Stimulated activated CD4-positive, alpha-beta T cell treated with anti-CD3 and anti-CD28 coated beads, Interleukin-2, amount 100 ng/mL, for 48 hours (primary cell): ENCODE measurements around the gene TMBIM1.
"Not testable (repeated sequence)": the region's sequence is repeated elsewhere in the genome, so short reads cannot be mapped to it uniquely, and the experiment has no call there.

Experiments
- DNase-seq, 2 donors: peaks; one replicate each; pipeline ENCODE4 v3.0.0-alpha.2; 2020

The TMBIM1 gene

DNA sequence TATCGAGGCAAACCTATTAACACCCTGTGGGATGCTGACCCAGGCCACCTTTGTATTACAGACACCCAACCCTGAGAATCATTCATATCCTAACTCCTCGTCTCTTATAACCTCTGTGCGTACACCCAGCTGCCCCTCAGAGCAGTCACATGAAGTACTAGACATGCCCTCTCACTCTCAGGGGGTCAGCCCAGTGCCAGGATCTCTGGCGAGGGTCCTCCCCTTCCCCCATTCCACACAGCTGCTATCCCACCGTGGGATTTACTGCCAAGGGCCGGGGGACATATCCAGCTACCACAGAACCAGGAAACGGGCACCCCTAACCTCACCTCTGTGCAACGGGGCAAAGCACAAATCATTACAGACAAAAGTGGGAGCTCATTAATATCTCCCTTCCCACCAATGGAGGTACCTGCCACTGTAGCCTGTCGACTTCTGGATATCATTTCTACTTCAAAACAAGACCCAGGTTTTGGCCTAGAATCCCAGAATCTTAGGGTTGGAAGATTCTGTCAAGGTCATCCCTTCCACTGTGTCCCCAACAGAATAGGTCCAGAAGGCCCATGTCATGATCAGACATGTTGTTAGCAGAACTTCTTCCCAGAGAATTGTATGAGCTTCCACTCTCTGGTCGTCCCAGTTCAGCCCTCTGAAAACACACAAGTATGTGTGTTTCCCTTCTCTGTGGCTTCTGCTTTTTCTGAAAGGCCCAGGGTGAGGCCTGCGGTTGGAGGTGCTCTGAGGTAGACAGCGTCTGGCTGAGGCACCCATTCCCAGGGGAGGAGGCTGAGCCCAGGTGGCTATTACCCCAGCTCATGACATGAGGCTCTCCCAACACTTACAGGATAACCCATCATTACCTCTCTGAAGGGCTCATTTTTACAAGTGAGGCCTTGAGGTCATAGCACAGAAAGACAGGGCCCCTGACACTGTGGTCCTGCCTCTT is 1.7 kb downstream of the TMBIM1 start:
- DNase-seq: no peak

- DNase-seq: no peak
Measured at GRCh38 chr2:218289639-218290315, 2.5 kb downstream of the TMBIM1 start.

GRCh38 chr2:218286570-218287459 is 5.5 kb downstream of the TMBIM1 start:
- peak; percentile 66 to 67 for DNase-seq

GRCh38 chr2:218285604-218286003 is 6.7 kb downstream of the TMBIM1 start:
- no peak for DNase-seq

- peak; percentile 48 to 52 for DNase-seq
Measured at GRCh38 chr2:218284106-218284811, 8.0 kb downstream of the TMBIM1 start.

DNA sequence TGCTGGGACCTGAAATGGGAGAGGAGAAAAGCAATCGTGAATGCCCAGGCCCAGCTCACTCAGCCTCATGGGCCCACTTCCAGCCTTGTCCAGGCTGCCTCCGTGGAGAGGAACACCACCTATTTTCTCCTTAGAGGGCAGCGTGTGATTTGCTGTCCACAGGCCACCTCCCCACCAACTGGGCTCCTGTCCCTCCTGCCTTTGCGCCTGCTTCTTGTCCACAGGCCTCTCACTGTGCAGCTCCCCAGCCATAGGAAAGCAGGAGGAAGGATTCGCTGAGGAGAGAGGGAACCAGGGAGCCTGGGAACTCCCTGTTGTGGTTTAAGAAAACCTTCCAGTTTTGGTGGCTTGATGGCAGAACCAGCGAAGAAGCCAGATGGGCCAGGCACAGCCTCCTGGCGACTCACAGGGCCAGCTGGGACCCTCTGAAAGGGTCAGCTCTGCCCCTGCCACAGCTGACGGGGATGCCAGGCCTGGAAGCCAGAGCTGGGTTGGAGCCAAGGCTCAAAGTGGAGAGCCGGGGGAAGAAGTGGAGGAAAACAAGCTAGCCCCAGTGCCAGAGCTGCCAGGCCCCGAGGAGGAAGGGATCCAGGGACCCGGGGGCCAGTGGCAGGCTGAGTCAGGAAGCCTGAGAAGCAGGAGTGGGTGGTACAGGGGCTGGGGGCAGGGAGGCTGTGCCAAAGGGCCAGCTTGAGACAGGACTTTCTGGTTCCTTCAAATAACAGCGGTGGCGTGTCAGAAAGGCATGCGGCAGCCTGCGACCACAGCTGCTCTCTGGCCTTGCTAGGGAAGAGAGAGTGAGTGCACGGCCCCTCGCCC is 9.9 kb downstream of the TMBIM1 start:
- DNase-seq: no peak

- DNase-seq: no peak
Measured at GRCh38 chr2:218281449-218281848, 10.9 kb downstream of the TMBIM1 start.

GRCh38 chr2:218280260-218280870 is 11.9 kb downstream of the TMBIM1 start:
- no peak for DNase-seq

DNA sequence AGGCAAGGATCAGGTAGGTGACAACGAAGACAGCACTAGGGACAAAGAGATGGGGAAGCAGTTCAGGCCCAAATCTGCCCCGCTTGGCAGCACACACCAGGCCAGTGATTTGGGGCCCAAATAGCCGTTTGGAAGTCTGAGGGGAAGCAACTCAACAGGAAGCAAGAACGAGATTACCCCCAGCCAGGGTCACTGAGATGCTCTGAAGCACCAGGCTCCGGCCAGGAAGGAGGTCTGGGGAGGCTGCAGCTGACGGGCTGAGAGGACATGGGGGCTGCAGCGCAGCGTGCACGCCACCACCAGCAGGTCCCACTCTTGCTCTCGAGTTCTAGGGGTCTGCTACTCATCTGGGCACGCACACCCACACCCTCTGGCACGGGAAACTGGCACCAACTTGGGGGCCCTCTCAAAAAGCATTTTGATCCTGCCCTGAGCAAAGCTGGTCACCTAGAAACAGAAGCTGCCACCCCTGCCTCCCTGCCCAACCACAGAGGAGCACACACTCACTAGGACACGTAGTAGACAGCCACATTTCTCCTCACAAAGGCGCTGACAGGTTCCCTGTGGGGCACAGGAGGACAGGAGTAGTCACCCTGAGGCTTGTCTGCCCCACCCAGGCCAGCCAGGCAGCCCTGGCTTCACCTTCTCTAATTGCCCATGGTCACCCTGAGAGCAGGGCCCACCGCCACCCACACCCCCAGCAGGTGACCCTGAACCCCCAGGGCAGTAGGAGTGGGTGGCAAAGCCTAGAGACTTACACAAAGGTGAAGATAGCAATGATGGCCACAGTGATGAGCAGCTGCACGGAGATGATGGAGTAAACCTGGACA is 13.6 kb downstream of the TMBIM1 start:
- DNase-seq: no peak

GRCh38 chr2:218277921-218278320 is 14.4 kb downstream of the TMBIM1 start:
- DNase-seq: no peak

- DNase-seq: no peak
Measured at GRCh38 chr2:218276986-218277755, 15.1 kb downstream of the TMBIM1 start.

GRCh38 chr2:218275371-218276072 is 16.8 kb downstream of the TMBIM1 start:
- no peak for DNase-seq

- no peak for DNase-seq
Measured at GRCh38 chr2:218274586-218274985, 17.7 kb downstream of the TMBIM1 start.

GRCh38 chr2:218273908-218274249 is 18.4 kb downstream of the TMBIM1 start:
- no peak for DNase-seq

DNA sequence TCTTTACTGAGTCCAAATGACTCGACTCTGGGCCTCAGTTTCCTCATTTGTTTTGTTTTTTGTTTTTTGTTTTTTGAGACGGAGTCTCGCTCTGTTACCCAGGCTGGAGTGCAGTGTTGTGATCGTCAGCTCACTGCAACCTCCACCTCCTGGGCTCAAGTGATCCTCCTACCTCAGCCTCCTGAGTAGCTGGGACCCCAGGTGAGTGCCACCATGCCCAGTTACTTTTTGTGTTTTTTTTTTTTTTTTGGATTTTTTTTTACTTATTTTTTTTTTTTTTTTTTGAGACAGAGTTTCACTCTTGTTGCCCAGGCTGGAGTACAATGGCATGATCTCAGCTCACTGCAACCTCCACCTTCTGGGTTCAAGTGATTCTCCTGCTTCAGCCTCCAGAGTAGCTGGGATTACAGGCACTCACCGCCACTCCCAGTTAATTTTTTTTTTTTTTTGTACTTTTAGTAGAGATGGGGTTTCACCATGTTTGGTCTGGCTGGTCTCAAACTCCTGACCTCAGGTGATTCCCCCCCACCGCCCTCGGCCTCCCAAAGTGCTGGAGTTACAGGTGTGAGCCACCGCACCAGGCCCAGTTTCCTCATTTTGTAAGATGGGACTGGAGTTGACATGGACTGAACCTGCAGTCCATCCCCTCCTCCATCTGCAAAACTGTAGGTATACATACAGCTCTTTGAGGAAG is 18.9 kb downstream of the TMBIM1 start:
- DNase-seq: not testable (repeated sequence)

GRCh38 chr2:218272531-218273212 is 19.6 kb downstream of the TMBIM1 start:
- peak; percentile 68 to 71 for DNase-seq

- no peak for DNase-seq
Measured at GRCh38 chr2:218271865-218272530, 20.3 kb downstream of the TMBIM1 start.
